Heart left ventricle (tissue), 13 donors: ENCODE results near the gene TRIOBP.

Experiments used
- CTCF ChIP-seq, 12 donors: fragments of 200-600 bp; sonication (generic) in 4 of 12; IDR thresholded peaks; one replicate each; pipeline versions ENCODE4 v1.5.0 to v1.8.0; 2018 to 2022; ENCODE audit warnings: antibody characterized with exemption in 12 of 12, mild to moderate bottlenecking in 5 of 12
- POLR2A ChIP-seq, 2 donors: fragments of 450-650 bp; IDR thresholded peaks; one replicate each; pipeline ENCODE4 v1.6.1; 2017; ENCODE audit warnings: antibody characterized with exemption in 2 of 2, mild to moderate bottlenecking in 2 of 2, moderate library complexity in 2 of 2
- donor health status: ischemic (EF 13 %, LVEDD 7.1; RV severe dilation, severe dysfunction).
- donor health status: DM: no; HTN: yes; CAD: no.
- donor health status: DM: no; HTN: no; CAD: no.
- donor health status: ischemic (EF 25% LVEDD 6.9; RV normal size, moderate dysfunction).
- donor health status: ischemic (EF 25% LVEDD 5.7; RV mildly dilated, moderate dysfunction).
- donor health status: ischemic (EF 35%, LVEDD 5.7; RV mildly dilated, moderate dysfunction).
- donor health status: nonischemic (EF 11% LVEDD 7.7; RV severe dilation, severe dysfunction).
- donor health status: DM: yes; HTN: yes; CAD: no.
- donor health status: PGD.
- donor health status: ischemic (EF 29% LVEDD 5.4; RV normal size, mild dysfunction).
- donor health status: nonischemic (EF 23%, LVEDD 6.1; RV moderate dilation, normal function).

GRCh38 chr22:37796079-37796478, 99.2 kb downstream of the TRIOBP start:
- TF ChIP-seq POLR2A (IDR thresholded peaks at IDR 0.05), result no peak
- no peak for TF ChIP-seq CTCF (IDR thresholded peaks at IDR 0.05)
